Naive thymus-derived CD4-positive, alpha-beta T cell (primary cell): ENCODE measurements around the gene FAM237A. TPM values are rescaled to one million over a fixed set of nuclear protein-coding genes. Genes with fewer than 3 reads are reported as not detected.

Experiments
- ATAC-seq: fragments of 150-1000 bp; cut with Tn5 transposase; 2 replicates; pipeline ENCODE4 v1.10.0; 2021; ENCODE audit warnings: mild to moderate bottlenecking, moderate library complexity
- CTCF ChIA-PET: fragments of 350-600 bp; sonication (Branson Sonifier 250); formaldehyde crosslinking; loops from one replicate; lab custom pipeline; 2021; ENCODE audit warnings: antibody characterized with exemption; lab: Charles Lee
- POLR2A ChIA-PET: fragments of 350-600 bp; sonication (Branson Sonifier 250); formaldehyde crosslinking; loops from one replicate; lab custom pipeline; 2021; ENCODE audit warnings: antibody characterized with exemption, inconsistent platforms; lab: Charles Lee
- DNase-seq, 9 donors: peaks; one replicate each; pipeline versions ENCODE4 v3.0.0 to v3.0.0-alpha.2; 2020 to 2022; ENCODE audit warnings: mixed read lengths in 1 of 9
- H3K27ac ChIP-seq: one replicate; pipeline ENCODE4 v1.7.0; 2013; ENCODE audit warnings: mild to moderate bottlenecking, low read depth, low read length, moderate library complexity
- H3K27me3 ChIP-seq, 2 donors: one replicate each; pipeline ENCODE4 v1.7.0; 2013; ENCODE audit warnings: low read length in 2 of 2, mild to moderate bottlenecking in 2 of 2, moderate library complexity in 2 of 2; ENCODE audit not compliant: control insufficient read depth in 2 of 2, insufficient read depth in 2 of 2
- H3K36me3 ChIP-seq, 3 experiments: 1 replicate in 2 of 3; 2 replicates in 1 of 3; pipeline ENCODE4 v1.7.0; 2013; ENCODE audit warnings: low read length in 3 of 3, mild to moderate bottlenecking in 3 of 3, moderate library complexity in 1 of 3; ENCODE audit not compliant: insufficient read depth in 3 of 3, control insufficient read depth in 2 of 3
- H3K4me1 ChIP-seq, 2 donors: one replicate each; pipeline ENCODE4 v1.7.0; 2013; ENCODE audit warnings: low read length in 2 of 2, mild to moderate bottlenecking in 2 of 2, moderate library complexity in 1 of 2; ENCODE audit not compliant: control insufficient read depth in 2 of 2, insufficient read depth in 2 of 2
- H3K4me3 ChIP-seq: 2 replicates; pipeline ENCODE4 v1.7.0; 2013; ENCODE audit warnings: mild to moderate bottlenecking, low read length
- H3K9me3 ChIP-seq, 3 experiments: 1 replicate in 2 of 3; 2 replicates in 1 of 3; pipeline ENCODE4 v1.7.0; 2013; ENCODE audit warnings: low read length in 3 of 3; ENCODE audit not compliant: control insufficient read depth in 2 of 3
- H3K27ac Mint-ChIP-seq, 9 donors: one replicate each; pipeline ENCODE4 v1.8.0; 2020 to 2022; ENCODE audit warnings: mixed read lengths in 9 of 9, mild to moderate bottlenecking in 8 of 9, moderate library complexity in 5 of 9, inconsistent platforms in 2 of 9
- H3K27me3 Mint-ChIP-seq, 5 donors: one replicate each; pipeline ENCODE4 v1.8.0; 2021 to 2022; ENCODE audit warnings: mixed read lengths in 5 of 5, mild to moderate bottlenecking in 1 of 5
- H3K36me3 Mint-ChIP-seq, 5 donors: one replicate each; pipeline ENCODE4 v1.8.0; 2020 to 2022; ENCODE audit warnings: mixed read lengths in 5 of 5, mild to moderate bottlenecking in 3 of 5, inconsistent platforms in 1 of 5
- H3K4me1 Mint-ChIP-seq, 7 donors: one replicate each; pipeline ENCODE4 v1.8.0; 2020 to 2022; ENCODE audit warnings: mixed read lengths in 7 of 7, mild to moderate bottlenecking in 3 of 7, inconsistent platforms in 1 of 7
- H3K4me3 Mint-ChIP-seq, 10 donors: one replicate each; pipeline ENCODE4 v1.8.0; 2020 to 2022; ENCODE audit warnings: mild to moderate bottlenecking in 10 of 10, mixed read lengths in 10 of 10, moderate library complexity in 6 of 10, inconsistent platforms in 2 of 10
- H3K9me3 Mint-ChIP-seq, 11 donors: one replicate each; pipeline ENCODE4 v1.8.0; 2020 to 2022; ENCODE audit warnings: mixed read lengths in 11 of 11, mild to moderate bottlenecking in 4 of 11, inconsistent platforms in 1 of 11, moderate library complexity in 1 of 11
- intact Hi-C, 2 donors: fragments of 100-400 bp; cut with micrococcal nuclease; formaldehyde crosslinking; loops; one replicate each; pipeline ENCODE4 v1.15.1; 2023
- polyA plus RNA-seq, 2 donors: library from polyadenylated mRNA; unstranded; fragments of 300-500 nt; fragmentation: Illumina TruSeq; gene quantifications; one replicate each; pipeline ENCODE4 v1.2.3, GENCODE V29; 2021
- total RNA-seq, 6 experiments: library from RNA in 5 of 6; stranded (reverse) in 5 of 6; gene quantifications; 1 replicate in 5 of 6; 2 replicates in 1 of 6; pipeline ENCODE4 v1.2.3 and lab custom pipeline; 2021 to 2026

The FAM237A gene
- total and polyA plus RNA-seq, 7 experiments from 2014 or later: not detected

DNA sequence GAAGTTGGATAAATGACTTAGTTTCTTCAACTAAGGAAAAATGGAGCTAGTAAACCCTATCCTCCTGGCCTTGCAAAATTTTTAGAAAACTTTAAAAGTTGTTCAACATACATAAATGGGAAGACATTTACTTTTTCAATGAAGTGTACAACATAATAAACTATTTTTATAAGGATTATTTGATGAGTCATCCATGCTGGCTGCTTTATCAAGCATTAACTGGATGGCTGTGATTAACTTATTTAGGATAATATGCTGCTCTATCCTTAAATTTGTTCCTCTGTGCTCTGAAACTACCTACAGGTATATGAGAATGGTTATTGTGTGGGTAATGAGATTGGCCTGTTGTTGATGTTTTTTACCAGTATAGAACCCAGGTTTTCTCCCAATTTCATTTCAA is 54.6 kb downstream of the FAM237A start:
- Histone ChIP-seq H3K27me3 (no peaks in the 10 kb centered on the region), H3K36me3 (no peaks in the 10 kb centered on the region), H3K4me3 (no peak overlapping the region), H3K27ac (no peak overlapping the region), H3K9me3 (no peaks in the 10 kb centered on the region), H3K4me1 (no peaks in the 10 kb centered on the region)
- Mint-ChIP-seq H3K27me3 (peaks cover 5 to 16% (median 10%) of the 10 kb centered on the region in 5 donors), H3K4me1 (peaks cover 0 to 4% (median 0%) of the 10 kb centered on the region in 7 donors), H3K27ac (no peak overlapping the region), H3K9me3 (no peaks in the 10 kb centered on the region), H3K36me3 (no peaks in the 10 kb centered on the region), H3K4me3 (no peak overlapping the region)
- ChIA-PET POLR2A (no interaction called here), CTCF (interaction anchor here (1.4 kb wide), 1 partner anchor 779 kb away, joined by 3 read pairs; no protein-coding TSS in a partner anchor)
- ATAC-seq (no peak), DNase-seq (no peak)
- intact Hi-C loops: loop anchor here (10.0 kb wide), 2 partner anchors 1048 to 1278 kb away; no protein-coding TSS in a partner anchor

GRCh38 chr2:206698811-206699210 is 56.5 kb downstream of the FAM237A start:
- H3K4me3 Mint-ChIP-seq: no peak overlapping the region
- no peaks in the 10 kb centered on the region for H3K9me3 ChIP-seq
- no peaks in the 10 kb centered on the region for H3K36me3 Mint-ChIP-seq
- no peaks in the 10 kb centered on the region for H3K36me3 ChIP-seq
- DNase-seq: no peak
- H3K9me3 Mint-ChIP-seq: no peaks in the 10 kb centered on the region
- peaks cover 11 to 16% (median 15%) of the 10 kb centered on the region in 5 donors for H3K27me3 Mint-ChIP-seq
- H3K27ac ChIP-seq: no peak overlapping the region
- ChIA-PET POLR2A (no interaction called here), CTCF (no interaction called here)
- H3K4me3 ChIP-seq: no peak overlapping the region
- no peaks in the 10 kb centered on the region for H3K27me3 ChIP-seq
- H3K4me1 Mint-ChIP-seq: peaks cover 0 to 4% (median 0%) of the 10 kb centered on the region in 7 donors
- ATAC-seq: no peak
- intact Hi-C loops: loop anchor here (10.0 kb wide), 2 partner anchors 1046 to 1276 kb away; no protein-coding TSS in a partner anchor
- no peaks in the 10 kb centered on the region for H3K4me1 ChIP-seq
- H3K27ac Mint-ChIP-seq: no peak overlapping the region

Other genes starting within 250 kb of the FAM237A start
- gene ADAM23, start 199.0 kb upstream of the FAM237A start, total RNA-seq: 1 to 10 TPM in 3 of 5 experiments, under 1 TPM in 2; 0.22 to 5.6 (median 2.5) TPM
- 1 to 10 TPM in 1 of 2 donors, under 1 TPM in 1; 0.67 to 1.2 TPM for gene ADAM23, start 199.0 kb upstream of the FAM237A start, polyA plus RNA-seq
- gene DYTN, start 75.9 kb downstream of the FAM237A start, total RNA-seq: not detected
- not detected for gene DYTN, start 75.9 kb downstream of the FAM237A start, polyA plus RNA-seq
- gene MDH1B, start 122.8 kb downstream of the FAM237A start, total RNA-seq: under 1 TPM in 4 of 5 experiments, not detected in 1; 0.17 to 0.54 (median 0.24) TPM
- gene MDH1B, start 122.8 kb downstream of the FAM237A start, polyA plus RNA-seq: under 1 TPM in 1 of 2 donors, not detected in 1; 0.12 TPM
- gene FASTKD2, start 123.1 kb downstream of the FAM237A start, total RNA-seq: 10 to 100 TPM; 16.5 to 31.9 (median 24.5) TPM
- 10 to 100 TPM; 26.0 to 29.5 TPM for gene FASTKD2, start 123.1 kb downstream of the FAM237A start, polyA plus RNA-seq